ENCODE data around the gene TOR2A.

GRCh38 chr9:127705577-127706379 lies 29.3 kb downstream of the TOR2A start:
- TF ChIP-seq EZH2 (optimal IDR thresholded peaks at IDR 0.05; ENCODE audit: low read depth, low read length) (no peak), EZH2phosphoT487 (IDR thresholded peaks at IDR 0.05; ENCODE audit: low read length) (no peak)
- TF ChIP-seq, protein P1, sequence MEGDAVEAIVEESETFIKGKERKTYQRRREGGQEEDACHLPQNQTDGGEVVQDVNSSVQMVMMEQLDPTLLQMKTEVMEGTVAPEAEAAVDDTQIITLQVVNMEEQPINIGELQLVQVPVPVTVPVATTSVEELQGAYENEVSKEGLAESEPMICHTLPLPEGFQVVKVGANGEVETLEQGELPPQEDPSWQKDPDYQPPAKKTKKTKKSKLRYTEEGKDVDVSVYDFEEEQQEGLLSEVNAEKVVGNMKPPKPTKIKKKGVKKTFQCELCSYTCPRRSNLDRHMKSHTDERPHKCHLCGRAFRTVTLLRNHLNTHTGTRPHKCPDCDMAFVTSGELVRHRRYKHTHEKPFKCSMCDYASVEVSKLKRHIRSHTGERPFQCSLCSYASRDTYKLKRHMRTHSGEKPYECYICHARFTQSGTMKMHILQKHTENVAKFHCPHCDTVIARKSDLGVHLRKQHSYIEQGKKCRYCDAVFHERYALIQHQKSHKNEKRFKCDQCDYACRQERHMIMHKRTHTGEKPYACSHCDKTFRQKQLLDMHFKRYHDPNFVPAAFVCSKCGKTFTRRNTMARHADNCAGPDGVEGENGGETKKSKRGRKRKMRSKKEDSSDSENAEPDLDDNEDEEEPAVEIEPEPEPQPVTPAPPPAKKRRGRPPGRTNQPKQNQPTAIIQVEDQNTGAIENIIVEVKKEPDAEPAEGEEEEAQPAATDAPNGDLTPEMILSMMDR (IDR thresholded peaks at IDR 0.05; ENCODE audit: low read length) = no peak

Data from MM.1S (cell line).